ENCODE data around the gene HSPA1L. TPM values are rescaled to one million over a fixed set of nuclear protein-coding genes. Genes with fewer than 3 reads are reported as not detected.
"Not testable (repeated sequence)": the region's sequence is repeated elsewhere in the genome, so short reads cannot be mapped to it uniquely, and the experiment has no call there.

The HSPA1L gene
- total RNA-seq, 3 donors from 2014 or later (not counting 1 experiment from before 2014, with no cell fraction given), result 2.0 to 4.5 (median 3.6) TPM

GRCh38 chr6:31860349-31860748 lies 45.3 kb upstream of the HSPA1L start:
- intact Hi-C loops (cut with micrococcal nuclease), result no loop called here
- H3K4me1 Mint-ChIP-seq, result peaks cover 20 to 33% of the 10 kb centered on the region in 2 donors
- Histone ChIP-seq H3K36me3 (ENCODE audit: control insufficient read depth, insufficient read depth, low read length) (peaks cover 28% of the 10 kb centered on the region), H3K27me3 (ENCODE audit: control insufficient read depth, insufficient read depth, low read length) (no peaks in the 10 kb centered on the region), H3K4me3 (ENCODE audit: low read length) (no peak overlapping the region), H3K4me1 (ENCODE audit: control insufficient read depth, insufficient read depth, low read length) (peaks cover 25% of the 10 kb centered on the region), H3K27ac (ENCODE audit: low read length) (no peak overlapping the region), H3K9me3 (ENCODE audit: control insufficient read depth, insufficient read depth, low read length) (no peaks in the 10 kb centered on the region)
- ATAC-seq, result no peak
- no peaks in the 10 kb centered on the region for H3K27me3 Mint-ChIP-seq (ENCODE audit: low read depth in 2 of 2)
- H3K9me3 Mint-ChIP-seq, result no peaks in the 10 kb centered on the region
- H3K36me3 Mint-ChIP-seq, result no peaks in the 10 kb centered on the region
- DNase-seq, result no peak
- peak overlapping the region; percentile 16 to 44 for H3K27ac Mint-ChIP-seq
- WGBS (ENCODE audit: insufficient coverage), result 97% methylated on average over 13 of the region's 13 CpGs
- no peak for TF ChIP-seq CTCF (IDR thresholded peaks at IDR 0.05)
- H3K4me3 Mint-ChIP-seq, result no peak overlapping the region

- H3K9me3 ChIP-seq (ENCODE audit: control insufficient read depth, insufficient read depth, low read length), result no peaks in the 10 kb centered on the region
- WGBS (ENCODE audit: insufficient coverage), result 93% methylated on average over 11 of the region's 11 CpGs
- H3K27ac ChIP-seq (ENCODE audit: low read length), result no peak overlapping the region
- no peak overlapping the region for H3K4me3 ChIP-seq (ENCODE audit: low read length)
- intact Hi-C loops (cut with micrococcal nuclease), result no loop called here
- Mint-ChIP-seq H3K36me3 (no peaks in the 10 kb centered on the region), H3K27me3 (ENCODE audit: low read depth in 2 of 2) (no peaks in the 10 kb centered on the region), H3K9me3 (no peaks in the 10 kb centered on the region), H3K4me1 (peaks cover 20 to 33% of the 10 kb centered on the region in 2 donors), H3K27ac (peak overlapping the region; percentile 16 to 44), H3K4me3 (peak overlapping the region; percentile 40)
- H3K36me3 ChIP-seq (ENCODE audit: control insufficient read depth, insufficient read depth, low read length), result peaks cover 28% of the 10 kb centered on the region
- TF ChIP-seq CTCF (IDR thresholded peaks at IDR 0.05), result no peak
- ATAC-seq, result no peak
- H3K27me3 ChIP-seq (ENCODE audit: control insufficient read depth, insufficient read depth, low read length), result no peaks in the 10 kb centered on the region
- peaks cover 25% of the 10 kb centered on the region for H3K4me1 ChIP-seq (ENCODE audit: control insufficient read depth, insufficient read depth, low read length)
- DNase-seq, result no peak
These were observed 44.8 kb upstream of the HSPA1L start for GRCh38 chr6:31859923-31860322.

- Histone ChIP-seq H3K9me3 (ENCODE audit: control insufficient read depth, insufficient read depth, low read length) (no peaks in the 10 kb centered on the region), H3K4me1 (ENCODE audit: control insufficient read depth, insufficient read depth, low read length) (peaks cover 17% of the 10 kb centered on the region), H3K36me3 (ENCODE audit: control insufficient read depth, insufficient read depth, low read length) (peaks cover 28% of the 10 kb centered on the region), H3K27me3 (ENCODE audit: control insufficient read depth, insufficient read depth, low read length) (no peaks in the 10 kb centered on the region), H3K4me3 (ENCODE audit: low read length) (no peak overlapping the region), H3K27ac (ENCODE audit: low read length) (no peak overlapping the region)
- peaks cover 20 to 25% of the 10 kb centered on the region in 2 donors for H3K4me1 Mint-ChIP-seq
- intact Hi-C loops (cut with micrococcal nuclease), result no loop called here
- no peak for ATAC-seq
- no peak for TF ChIP-seq CTCF (IDR thresholded peaks at IDR 0.05)
- no peaks in the 10 kb centered on the region for H3K9me3 Mint-ChIP-seq
- H3K27ac Mint-ChIP-seq, result no peak overlapping the region
- H3K4me3 Mint-ChIP-seq, result no peak overlapping the region
- no peak for DNase-seq
- H3K36me3 Mint-ChIP-seq, result no peaks in the 10 kb centered on the region
- no peaks in the 10 kb centered on the region for H3K27me3 Mint-ChIP-seq (ENCODE audit: low read depth in 2 of 2)
- 94% methylated on average over 8 of the region's 8 CpGs for WGBS (ENCODE audit: insufficient coverage)
These were observed 43.6 kb upstream of the HSPA1L start for GRCh38 chr6:31858707-31859106.

GRCh38 chr6:31857774-31858173 lies 42.7 kb upstream of the HSPA1L start:
- H3K4me1 ChIP-seq (ENCODE audit: control insufficient read depth, insufficient read depth, low read length); H3K9me3 Mint-ChIP-seq; DNase-seq; H3K4me3 ChIP-seq (ENCODE audit: low read length); H3K36me3 Mint-ChIP-seq; ATAC-seq; H3K27me3 ChIP-seq (ENCODE audit: control insufficient read depth, insufficient read depth, low read length); H3K27ac ChIP-seq (ENCODE audit: low read length); intact Hi-C loops (cut with micrococcal nuclease); H3K27me3 Mint-ChIP-seq (ENCODE audit: low read depth in 2 of 2); H3K9me3 ChIP-seq (ENCODE audit: control insufficient read depth, insufficient read depth, low read length): not testable (repeated sequence)
- WGBS (ENCODE audit: insufficient coverage), result 94% methylated on average over 8 of the region's 8 CpGs
- peaks cover 28% of the 10 kb centered on the region for H3K36me3 ChIP-seq (ENCODE audit: control insufficient read depth, insufficient read depth, low read length)
- H3K27ac Mint-ChIP-seq, result peak overlapping the region in 1 of 2 donors; percentile 16
- H3K4me1 Mint-ChIP-seq, result peaks cover 16 to 17% of the 10 kb centered on the region in 2 donors
- H3K4me3 Mint-ChIP-seq, result peak overlapping the region; percentile 22

GRCh38 chr6:31851980-31852718 lies 37.1 kb upstream of the HSPA1L start:
- ATAC-seq; intact Hi-C loops (cut with micrococcal nuclease); H3K4me3 ChIP-seq (ENCODE audit: low read length); H3K27me3 ChIP-seq (ENCODE audit: control insufficient read depth, insufficient read depth, low read length); H3K36me3 Mint-ChIP-seq; H3K4me3 Mint-ChIP-seq; H3K27me3 Mint-ChIP-seq (ENCODE audit: low read depth in 2 of 2); H3K9me3 ChIP-seq (ENCODE audit: control insufficient read depth, insufficient read depth, low read length); H3K4me1 Mint-ChIP-seq; H3K27ac ChIP-seq (ENCODE audit: low read length); H3K4me1 ChIP-seq (ENCODE audit: control insufficient read depth, insufficient read depth, low read length); H3K27ac Mint-ChIP-seq; H3K9me3 Mint-ChIP-seq; H3K36me3 ChIP-seq (ENCODE audit: control insufficient read depth, insufficient read depth, low read length); DNase-seq: not testable (repeated sequence)
- WGBS (ENCODE audit: insufficient coverage), result 96% methylated on average over 34 of the region's 35 CpGs

All from natural killer cell (primary cell).